Fibroblast of mammary gland (primary cell): ENCODE measurements around the gene FGD3.

Experiments used
- DNase-seq: peaks from one replicate; pipeline ENCODE4 v3.0.0-alpha.2; 2010; ENCODE audit warnings: low read depth
- H3K4me3 ChIP-seq: 2 replicates; pipeline ENCODE4 v1.5.1; 2011; ENCODE audit warnings: low read depth, mild to moderate bottlenecking, low read length, moderate library complexity; ENCODE audit not compliant: control insufficient read depth
- TF ChIP-seq, protein P1 (sequence below): conservative IDR thresholded peaks from 2 replicates; pipeline ENCODE4 v1.5.1; 2011; ENCODE audit warnings: low read depth, low read length, inconsistent platforms; ENCODE audit not compliant: control insufficient read depth, insufficient read depth

The FGD3 gene

DNA sequence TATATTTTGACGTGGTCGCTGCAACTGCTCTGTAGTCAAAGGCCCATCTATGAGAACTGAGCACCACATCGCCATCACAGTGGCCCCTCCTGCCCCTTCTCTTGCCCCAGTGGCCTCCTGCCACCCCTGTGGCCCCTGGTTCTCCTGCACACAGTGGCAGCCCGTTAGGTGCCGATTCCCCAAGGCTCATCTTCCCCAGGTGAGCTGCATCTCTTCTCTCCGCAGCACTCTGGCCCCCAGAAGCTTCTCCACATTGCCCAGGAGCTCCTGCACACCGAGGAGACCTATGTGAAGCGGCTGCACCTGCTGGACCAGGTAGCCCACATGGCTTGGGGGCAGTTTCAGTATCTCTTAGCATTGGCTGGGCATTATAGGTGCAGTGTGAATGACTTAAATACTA lies 55.4 kb downstream of the FGD3 start:
- H3K4me3 ChIP-seq, result no peak overlapping the region
- TF ChIP-seq, protein P1, sequence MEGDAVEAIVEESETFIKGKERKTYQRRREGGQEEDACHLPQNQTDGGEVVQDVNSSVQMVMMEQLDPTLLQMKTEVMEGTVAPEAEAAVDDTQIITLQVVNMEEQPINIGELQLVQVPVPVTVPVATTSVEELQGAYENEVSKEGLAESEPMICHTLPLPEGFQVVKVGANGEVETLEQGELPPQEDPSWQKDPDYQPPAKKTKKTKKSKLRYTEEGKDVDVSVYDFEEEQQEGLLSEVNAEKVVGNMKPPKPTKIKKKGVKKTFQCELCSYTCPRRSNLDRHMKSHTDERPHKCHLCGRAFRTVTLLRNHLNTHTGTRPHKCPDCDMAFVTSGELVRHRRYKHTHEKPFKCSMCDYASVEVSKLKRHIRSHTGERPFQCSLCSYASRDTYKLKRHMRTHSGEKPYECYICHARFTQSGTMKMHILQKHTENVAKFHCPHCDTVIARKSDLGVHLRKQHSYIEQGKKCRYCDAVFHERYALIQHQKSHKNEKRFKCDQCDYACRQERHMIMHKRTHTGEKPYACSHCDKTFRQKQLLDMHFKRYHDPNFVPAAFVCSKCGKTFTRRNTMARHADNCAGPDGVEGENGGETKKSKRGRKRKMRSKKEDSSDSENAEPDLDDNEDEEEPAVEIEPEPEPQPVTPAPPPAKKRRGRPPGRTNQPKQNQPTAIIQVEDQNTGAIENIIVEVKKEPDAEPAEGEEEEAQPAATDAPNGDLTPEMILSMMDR, result no peak
- no peak for DNase-seq

DNA sequence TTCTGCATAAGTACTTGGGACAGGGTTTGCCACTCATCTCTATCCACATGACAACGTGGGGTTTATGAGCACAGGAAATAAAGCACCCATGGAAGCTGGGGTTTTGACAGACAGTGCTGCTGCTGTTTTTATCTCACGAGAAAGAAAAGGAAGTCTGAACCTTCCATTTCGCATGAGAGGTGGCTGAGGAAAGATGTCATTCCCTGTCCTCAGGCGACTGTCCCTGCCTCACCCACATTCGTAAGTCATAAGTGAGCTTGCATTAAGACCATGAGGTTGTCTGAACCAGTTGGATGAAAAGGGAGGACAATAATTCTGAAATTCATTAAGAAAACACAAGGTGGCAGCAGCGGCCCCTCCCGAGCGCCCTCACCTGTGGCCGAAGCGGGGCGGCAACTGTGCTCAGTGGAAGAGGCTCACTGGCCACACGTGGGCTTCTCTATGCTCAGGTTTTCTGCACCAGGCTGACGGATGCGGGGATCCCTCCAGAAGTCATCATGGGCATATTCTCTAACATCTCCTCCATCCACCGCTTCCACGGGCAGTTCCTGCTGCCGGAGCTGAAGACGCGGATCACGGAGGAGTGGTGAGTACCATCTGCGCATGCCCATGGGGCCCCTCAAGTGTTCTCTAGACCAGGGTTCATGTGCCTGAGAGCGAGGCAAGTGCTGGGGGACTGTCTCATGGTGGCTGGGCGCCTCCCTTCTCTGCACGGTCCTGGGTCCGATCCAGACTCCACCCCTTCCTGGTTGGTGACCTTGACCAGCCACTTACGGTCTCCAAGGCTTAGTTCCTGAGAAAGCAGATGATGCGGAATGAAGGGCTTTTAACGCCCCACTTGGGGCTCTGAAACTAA lies 56.5 kb downstream of the FGD3 start:
- H3K4me3 ChIP-seq, result peak overlapping the region; percentile 12
- TF ChIP-seq, protein P1, result peak; percentile 63
- DNase-seq, result peak; percentile 48

DNA sequence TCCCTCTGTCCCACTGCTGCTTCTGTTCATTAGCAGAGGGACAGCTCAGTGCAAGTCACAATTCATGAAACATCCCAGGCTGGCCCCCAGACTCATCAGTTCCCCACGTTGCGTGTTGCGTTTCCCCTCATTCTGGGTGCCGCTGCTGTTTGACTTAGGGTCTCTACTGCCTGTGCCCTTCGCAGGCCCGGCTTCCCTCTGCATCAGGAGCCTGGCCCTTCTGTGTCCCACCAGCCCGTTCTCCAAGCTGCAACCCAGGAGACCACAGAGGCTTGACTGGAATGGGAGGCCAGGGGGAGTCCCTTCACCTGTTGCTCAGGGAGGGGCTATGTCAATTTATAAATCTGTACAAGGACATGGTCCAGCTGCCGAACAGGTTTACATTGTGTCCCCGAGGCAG lies 57.2 kb downstream of the FGD3 start:
- H3K4me3 ChIP-seq, result no peak overlapping the region
- DNase-seq, result no peak
- TF ChIP-seq, protein P1, result no peak

DNA sequence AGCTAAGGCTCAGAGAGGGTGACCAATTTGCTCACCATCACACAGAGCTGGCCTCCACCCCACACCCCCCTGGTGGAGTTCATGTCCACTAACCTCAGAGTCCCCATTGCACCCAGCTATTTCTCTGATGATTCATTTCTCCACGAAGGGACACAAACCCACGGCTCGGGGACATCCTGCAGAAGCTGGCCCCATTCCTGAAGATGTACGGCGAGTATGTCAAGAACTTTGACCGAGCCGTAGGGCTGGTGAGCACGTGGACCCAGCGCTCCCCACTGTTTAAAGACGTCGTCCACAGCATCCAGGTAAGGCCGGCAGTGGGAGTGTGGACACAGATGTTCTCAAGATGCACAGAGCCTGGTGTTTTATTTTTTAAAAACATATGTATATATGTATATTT lies 58.6 kb downstream of the FGD3 start:
- TF ChIP-seq, protein P1, result no peak
- no peak for DNase-seq
- no peak overlapping the region for H3K4me3 ChIP-seq

DNA sequence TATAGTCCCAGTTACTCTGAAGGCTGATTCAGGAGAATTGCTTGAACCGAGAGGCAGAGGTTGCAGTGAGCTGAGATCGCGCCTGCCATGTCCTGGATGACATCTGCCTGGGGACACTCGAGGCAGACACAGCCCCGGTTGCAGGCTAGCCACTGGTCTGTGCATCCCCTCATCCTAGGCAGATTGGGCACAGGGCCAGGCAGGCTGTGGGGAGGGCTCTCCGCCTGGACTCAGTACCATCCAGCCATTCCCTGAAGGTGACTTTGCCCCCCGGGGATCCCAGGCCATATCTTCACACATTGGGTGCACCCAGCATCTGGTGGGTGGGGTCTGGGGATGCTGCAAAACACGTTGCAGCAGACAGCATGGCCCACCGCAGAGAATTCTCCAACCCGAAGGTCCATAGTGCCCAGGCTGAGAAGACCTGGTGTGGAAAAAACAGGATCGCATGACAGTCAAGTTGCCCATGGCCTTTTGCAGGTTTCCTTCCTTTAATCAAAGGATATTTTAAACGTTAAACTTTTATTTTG lies 60.3 kb downstream of the FGD3 start:
- no peak for DNase-seq
- H3K4me3 ChIP-seq, result no peak overlapping the region
- TF ChIP-seq, protein P1, result no peak

DNA sequence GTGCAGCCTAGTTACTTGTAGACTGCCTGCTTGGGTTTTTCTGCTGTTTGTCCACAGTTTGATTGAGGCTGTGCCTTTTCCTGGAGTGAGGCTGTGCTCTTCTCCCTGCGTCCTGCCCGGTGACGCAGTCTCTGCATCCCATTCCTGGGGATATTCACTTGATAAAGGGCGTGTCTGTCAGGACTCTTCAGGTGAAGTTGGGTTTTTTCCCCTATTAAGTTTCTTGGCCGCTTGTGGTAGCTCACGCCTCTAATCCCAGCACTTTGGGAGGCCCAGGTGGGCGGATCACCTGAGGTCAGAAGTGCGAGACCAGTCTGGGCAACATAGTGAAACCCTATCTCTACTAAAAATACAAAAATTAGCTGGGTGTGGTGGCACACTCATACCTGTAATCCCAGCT lies 61.1 kb downstream of the FGD3 start:
- H3K4me3 ChIP-seq, result no peak overlapping the region
- TF ChIP-seq, protein P1, result no peak
- no peak for DNase-seq
